Epithelial cell of proximal tubule (primary cell): ENCODE measurements around the gene CDH22. TPM values are rescaled to one million over a fixed set of nuclear protein-coding genes. Genes with fewer than 3 reads are reported as not detected.

Experiments used
- DNase-seq: peaks from one replicate; pipeline ENCODE4 v3.0.0-alpha.2; 2011; ENCODE audit warnings: low read depth
- H3K4me3 ChIP-seq: 2 replicates; pipeline ENCODE4 v1.5.1; 2011; ENCODE audit warnings: low read depth, mild to moderate bottlenecking, low read length
- total RNA-seq: library from RNA; depleted of rRNA; stranded (reverse); fragments of >200 nt; gene quantifications from 2 replicates; pipeline ENCODE4 v1.2.3, GENCODE V29; 2015
- TF ChIP-seq, protein P1 (sequence below): conservative IDR thresholded peaks from 2 replicates; pipeline ENCODE4 v1.5.1; 2012; ENCODE audit warnings: low read depth, mild to moderate bottlenecking, low read length

CDH22 gene
- total RNA-seq, 1 donor from 2014 or later, result not detected

DNA sequence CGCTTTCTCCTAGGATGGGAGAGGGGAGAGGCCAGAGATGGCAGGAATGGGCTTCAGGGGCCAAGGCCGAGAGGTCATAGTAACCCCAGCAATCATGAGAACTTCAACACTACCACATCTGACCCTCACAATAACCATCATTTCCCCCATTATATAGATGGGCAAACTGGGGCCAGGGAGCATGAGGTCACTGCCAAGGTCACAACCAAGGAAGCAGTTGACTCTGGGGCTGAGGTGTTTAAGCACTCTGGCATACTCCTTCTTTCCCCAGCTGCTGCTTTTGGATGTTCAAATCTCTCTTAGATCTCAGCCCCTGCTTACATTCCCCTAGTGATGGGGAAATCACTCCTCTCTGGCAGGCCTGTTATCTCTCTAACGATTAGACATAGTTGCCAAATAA is 39.6 kb downstream of the CDH22 start:
- H3K4me3 ChIP-seq, result no peak overlapping the region
- no peak for DNase-seq
- TF ChIP-seq, protein P1, sequence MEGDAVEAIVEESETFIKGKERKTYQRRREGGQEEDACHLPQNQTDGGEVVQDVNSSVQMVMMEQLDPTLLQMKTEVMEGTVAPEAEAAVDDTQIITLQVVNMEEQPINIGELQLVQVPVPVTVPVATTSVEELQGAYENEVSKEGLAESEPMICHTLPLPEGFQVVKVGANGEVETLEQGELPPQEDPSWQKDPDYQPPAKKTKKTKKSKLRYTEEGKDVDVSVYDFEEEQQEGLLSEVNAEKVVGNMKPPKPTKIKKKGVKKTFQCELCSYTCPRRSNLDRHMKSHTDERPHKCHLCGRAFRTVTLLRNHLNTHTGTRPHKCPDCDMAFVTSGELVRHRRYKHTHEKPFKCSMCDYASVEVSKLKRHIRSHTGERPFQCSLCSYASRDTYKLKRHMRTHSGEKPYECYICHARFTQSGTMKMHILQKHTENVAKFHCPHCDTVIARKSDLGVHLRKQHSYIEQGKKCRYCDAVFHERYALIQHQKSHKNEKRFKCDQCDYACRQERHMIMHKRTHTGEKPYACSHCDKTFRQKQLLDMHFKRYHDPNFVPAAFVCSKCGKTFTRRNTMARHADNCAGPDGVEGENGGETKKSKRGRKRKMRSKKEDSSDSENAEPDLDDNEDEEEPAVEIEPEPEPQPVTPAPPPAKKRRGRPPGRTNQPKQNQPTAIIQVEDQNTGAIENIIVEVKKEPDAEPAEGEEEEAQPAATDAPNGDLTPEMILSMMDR, result no peak

DNA sequence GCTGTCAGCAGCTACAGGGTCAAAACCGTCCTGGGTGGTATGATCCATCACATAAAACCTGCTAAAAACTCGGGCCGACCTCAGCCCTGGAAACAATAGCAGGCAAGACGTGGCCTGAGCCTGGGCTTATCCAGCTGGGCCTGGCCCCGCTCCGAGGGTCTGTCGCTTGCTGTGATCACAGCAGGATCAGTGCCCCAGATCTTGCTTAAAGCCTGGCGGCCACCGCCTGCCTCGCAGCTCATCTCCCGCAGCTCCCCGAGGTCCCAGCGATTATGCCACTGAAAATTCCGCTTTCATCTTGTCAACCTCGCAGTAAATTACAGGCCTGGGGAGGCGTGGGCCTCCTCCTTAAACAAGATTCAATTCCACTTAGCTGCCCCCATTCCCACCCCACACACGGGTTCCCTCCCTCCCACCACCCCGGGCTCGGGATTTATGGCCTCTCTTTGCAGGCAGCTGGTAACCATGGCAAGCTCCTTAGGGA is 40.1 kb downstream of the CDH22 start:
- H3K4me3 ChIP-seq, result no peak overlapping the region

DNA sequence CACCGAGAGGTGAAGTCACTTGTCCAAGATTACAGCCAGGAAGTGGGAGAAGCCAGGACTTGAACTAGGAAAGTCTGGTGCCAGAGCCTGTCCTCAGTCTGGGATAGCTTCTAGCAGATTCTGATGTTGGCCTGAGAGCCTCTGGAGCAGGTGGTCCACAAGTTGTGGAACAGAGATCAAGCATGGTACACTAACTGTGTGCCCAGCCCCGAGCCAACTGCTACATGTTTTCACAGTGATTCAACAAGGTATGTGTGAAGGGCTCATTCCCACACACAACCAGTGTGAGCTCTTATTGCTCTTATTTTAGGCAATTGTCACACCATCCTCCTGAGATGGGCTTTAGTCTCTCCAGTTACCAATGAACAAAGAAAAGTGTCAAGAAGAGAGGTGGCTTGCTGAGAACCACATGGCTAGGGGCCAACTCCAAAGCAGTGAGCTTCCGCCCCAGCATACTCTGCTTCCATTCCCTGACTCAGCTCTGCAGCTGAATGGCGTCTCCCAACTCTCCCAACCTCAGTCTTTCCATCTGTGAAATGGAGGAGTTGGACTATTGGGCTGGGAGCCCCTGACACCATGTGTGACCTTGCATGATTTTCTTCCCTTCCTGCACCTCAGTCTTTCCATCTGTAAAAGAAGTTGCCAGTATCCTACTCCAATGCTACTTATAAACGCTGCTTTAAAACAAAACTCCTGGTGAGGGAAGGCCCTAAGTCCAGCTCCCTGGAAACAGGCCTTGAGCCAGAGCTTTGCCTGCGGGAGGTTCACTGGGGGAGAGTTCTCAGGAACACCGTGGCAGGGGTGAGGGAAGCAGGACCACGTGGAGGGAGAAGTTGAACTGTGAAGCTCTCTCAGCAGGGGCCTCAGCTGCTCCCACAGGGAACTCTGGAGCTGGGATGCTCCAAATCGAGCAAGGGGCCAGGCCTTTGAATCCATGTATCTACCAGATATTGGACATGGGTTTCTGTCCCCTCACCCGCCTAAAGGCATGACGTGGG is 40.9 kb downstream of the CDH22 start:
- no peak overlapping the region for H3K4me3 ChIP-seq
- DNase-seq, result no peak
- TF ChIP-seq, protein P1, result no peak

More for the DNA sequence above, 40.1 kb downstream of the CDH22 start:
- no peak for DNase-seq
- TF ChIP-seq, protein P1, result no peak

DNA sequence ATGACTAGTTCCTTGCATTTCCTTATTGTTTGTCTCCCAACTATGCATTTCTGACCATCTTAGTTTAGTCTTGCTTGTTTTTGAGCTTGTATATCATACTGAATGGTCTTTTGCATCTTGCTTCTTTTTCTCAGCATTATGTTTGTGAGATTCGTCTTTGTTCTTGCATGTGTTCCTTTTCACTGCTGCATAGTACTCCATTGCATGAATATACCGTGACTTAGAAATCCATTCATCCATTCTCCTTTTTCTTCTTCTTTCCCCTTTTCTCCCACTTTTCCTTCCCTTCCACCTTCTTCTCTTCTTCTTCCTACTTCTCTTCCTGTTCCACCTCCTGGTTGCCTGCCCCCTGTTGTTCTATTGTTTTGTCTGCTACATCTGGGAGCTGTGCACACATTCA is 42.8 kb downstream of the CDH22 start:
- DNase-seq, result no peak
- TF ChIP-seq, protein P1, result no peak
- H3K4me3 ChIP-seq, result no peak overlapping the region

DNA sequence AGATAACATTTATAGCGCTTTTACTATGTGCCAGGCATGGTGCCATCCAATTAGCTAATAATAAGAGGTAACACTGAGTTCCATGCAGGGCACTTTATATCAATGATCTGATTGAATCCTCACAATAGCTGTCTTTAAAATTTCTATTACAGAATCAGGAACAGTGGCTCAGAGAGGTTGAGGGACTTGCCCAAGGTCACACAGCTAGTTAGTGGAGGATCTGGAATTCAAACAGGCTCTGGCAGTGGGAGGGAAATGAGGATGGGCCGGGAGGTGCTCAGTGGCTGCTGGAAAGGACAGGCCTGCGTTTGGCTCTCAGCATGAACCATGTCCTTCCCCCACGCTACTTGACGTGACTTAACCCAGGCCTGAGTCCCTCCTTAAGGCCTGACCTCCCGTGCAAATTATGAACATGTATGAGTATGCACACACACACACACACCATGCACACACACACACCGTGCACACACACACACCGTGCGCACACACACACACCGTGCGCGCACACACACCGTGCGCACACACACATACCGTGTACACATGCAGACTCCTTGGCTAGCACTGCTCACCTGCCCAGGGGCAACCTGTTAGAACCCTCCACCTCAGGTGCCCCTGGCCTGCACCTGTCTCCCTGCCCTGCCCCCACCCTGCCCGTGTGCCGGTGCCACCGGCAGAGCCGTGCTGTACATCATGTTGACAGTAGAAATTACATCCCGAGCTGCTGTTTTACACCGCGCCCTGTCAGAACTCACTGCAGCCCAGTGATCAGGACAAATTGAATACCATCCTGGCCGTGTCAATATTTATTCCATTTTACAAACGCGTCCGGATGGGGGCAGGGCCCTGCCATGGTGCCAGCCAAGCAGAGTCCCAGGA is 43.7 kb downstream of the CDH22 start:
- TF ChIP-seq, protein P1, result no peak
- no peak for DNase-seq
- no peak overlapping the region for H3K4me3 ChIP-seq

DNA sequence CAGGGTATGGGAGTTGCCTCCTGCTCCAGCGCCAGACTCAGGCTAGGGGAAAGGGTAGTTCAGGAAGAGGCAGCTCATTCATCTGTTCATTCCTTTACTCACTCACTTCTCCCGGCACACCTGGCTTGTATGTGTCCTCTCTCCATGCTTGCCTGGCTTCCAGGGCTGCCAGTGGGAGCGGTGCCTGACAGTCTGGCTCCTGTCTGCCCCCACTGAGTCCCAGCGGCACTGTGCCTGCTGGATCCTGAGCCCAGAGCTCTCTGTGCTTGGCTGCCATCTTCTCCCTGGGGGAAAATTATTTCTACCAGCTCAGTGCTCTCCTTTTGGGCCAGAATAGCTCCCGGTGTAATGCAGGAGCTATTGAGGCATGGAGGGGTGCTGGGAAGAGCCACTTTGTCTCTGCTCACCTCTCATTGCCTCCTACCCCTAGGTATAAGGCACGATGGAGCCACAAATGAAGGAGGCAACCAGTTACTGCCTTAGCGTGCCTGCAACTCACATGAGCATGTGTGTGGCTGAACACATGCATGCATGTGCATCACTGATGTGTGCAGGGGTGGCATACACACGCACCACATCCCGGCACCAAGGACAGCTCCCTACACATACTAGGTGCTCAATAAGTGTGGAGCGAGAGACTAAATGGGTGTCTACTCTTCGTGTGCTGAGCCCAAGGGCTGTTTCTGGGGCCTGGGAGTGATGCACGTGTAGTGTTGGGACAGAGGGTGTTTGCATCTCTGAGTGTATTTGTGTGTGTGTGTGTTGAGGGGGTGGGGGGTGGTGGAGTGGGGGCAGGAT is 46.6 kb downstream of the CDH22 start:
- H3K4me3 ChIP-seq, result no peak overlapping the region
- TF ChIP-seq, protein P1, result no peak
- no peak for DNase-seq
